DND-41 (cell line): ENCODE data around the gene TSNAX.

Experiments used
- ATAC-seq: fragments of 200-7000 bp; cut with Tn5 transposase; 3 replicates; pipeline ENCODE4 v1.9.1; 2021; ENCODE audit warnings: low read depth; ENCODE audit not compliant: insufficient read depth
- DNase-seq: peaks from one replicate; pipeline ENCODE4 v3.0.0-alpha.2; 2020
- H2AFZ ChIP-seq: 2 replicates; pipeline ENCODE4 v1.6.0; 2012; ENCODE audit warnings: low read depth, low read length
- H3K27ac ChIP-seq: 2 replicates; pipeline ENCODE4 v1.5.1; 2012; ENCODE audit warnings: low read length, inconsistent platforms
- H3K27me3 ChIP-seq: fragments of 200-600 bp; sonication (generic); 2 replicates; pipeline ENCODE4 v1.6.0; 2012; ENCODE audit warnings: low read length, mild to moderate bottlenecking, inconsistent platforms; ENCODE audit not compliant: insufficient read depth, poor library complexity
- H3K36me3 ChIP-seq: 2 replicates; pipeline ENCODE4 v1.5.1; 2012; ENCODE audit warnings: low read length, inconsistent platforms; ENCODE audit not compliant: insufficient read depth
- H3K4me1 ChIP-seq: 2 replicates; pipeline ENCODE4 v1.5.1; 2012; ENCODE audit warnings: mild to moderate bottlenecking, low read length; ENCODE audit not compliant: insufficient read depth
- H3K4me2 ChIP-seq: 2 replicates; pipeline ENCODE4 v1.6.0; 2012; ENCODE audit warnings: mild to moderate bottlenecking, moderate library complexity, low read length, inconsistent platforms; ENCODE audit not compliant: insufficient read depth
- H3K4me3 ChIP-seq, 2 experiments: fragments of 200-600 bp in 1 of 2; shearing (Covaris generic) in 1 of 2; 2 replicates each; pipeline ENCODE4 v1.5.1; 2012 to 2016; ENCODE audit warnings: inconsistent platforms in 2 of 2, low read length in 2 of 2, mild to moderate bottlenecking in 2 of 2, low read depth in 1 of 2, moderate library complexity in 1 of 2
- H3K79me2 ChIP-seq: 2 replicates; pipeline ENCODE4 v1.6.0; 2012; ENCODE audit warnings: low read length, inconsistent platforms; ENCODE audit not compliant: insufficient read depth
- H3K9ac ChIP-seq: 2 replicates; pipeline ENCODE4 v1.6.0; 2012; ENCODE audit warnings: low read depth, mild to moderate bottlenecking, inconsistent platforms, low read length, moderate library complexity
- H3K9me3 ChIP-seq: 2 replicates; pipeline ENCODE4 v1.5.1; 2012; ENCODE audit warnings: low read length, moderate library complexity, mild to moderate bottlenecking, inconsistent platforms; ENCODE audit not compliant: insufficient read depth, severe bottlenecking
- H4K20me1 ChIP-seq: 2 replicates; pipeline ENCODE4 v1.6.0; 2012; ENCODE audit warnings: low read length; ENCODE audit not compliant: insufficient read depth
- EZH2 ChIP-seq: IDR thresholded peaks from 3 replicates; pipeline ENCODE4 v1.6.1; 2012; ENCODE audit warnings: borderline replicate concordance, low read depth, mild to moderate bottlenecking, moderate library complexity, low read length, inconsistent platforms; ENCODE audit not compliant: severe bottlenecking
- TF ChIP-seq, protein P1 (sequence below): IDR thresholded peaks from 2 replicates; pipeline ENCODE4 v1.5.1; 2012; ENCODE audit warnings: borderline replicate concordance, low read length, moderate library complexity, mild to moderate bottlenecking; ENCODE audit not compliant: poor library complexity, severe bottlenecking; ENCODE audit errors: extremely low read depth

The TSNAX gene, protein sequence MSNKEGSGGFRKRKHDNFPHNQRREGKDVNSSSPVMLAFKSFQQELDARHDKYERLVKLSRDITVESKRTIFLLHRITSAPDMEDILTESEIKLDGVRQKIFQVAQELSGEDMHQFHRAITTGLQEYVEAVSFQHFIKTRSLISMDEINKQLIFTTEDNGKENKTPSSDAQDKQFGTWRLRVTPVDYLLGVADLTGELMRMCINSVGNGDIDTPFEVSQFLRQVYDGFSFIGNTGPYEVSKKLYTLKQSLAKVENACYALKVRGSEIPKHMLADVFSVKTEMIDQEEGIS

DNA sequence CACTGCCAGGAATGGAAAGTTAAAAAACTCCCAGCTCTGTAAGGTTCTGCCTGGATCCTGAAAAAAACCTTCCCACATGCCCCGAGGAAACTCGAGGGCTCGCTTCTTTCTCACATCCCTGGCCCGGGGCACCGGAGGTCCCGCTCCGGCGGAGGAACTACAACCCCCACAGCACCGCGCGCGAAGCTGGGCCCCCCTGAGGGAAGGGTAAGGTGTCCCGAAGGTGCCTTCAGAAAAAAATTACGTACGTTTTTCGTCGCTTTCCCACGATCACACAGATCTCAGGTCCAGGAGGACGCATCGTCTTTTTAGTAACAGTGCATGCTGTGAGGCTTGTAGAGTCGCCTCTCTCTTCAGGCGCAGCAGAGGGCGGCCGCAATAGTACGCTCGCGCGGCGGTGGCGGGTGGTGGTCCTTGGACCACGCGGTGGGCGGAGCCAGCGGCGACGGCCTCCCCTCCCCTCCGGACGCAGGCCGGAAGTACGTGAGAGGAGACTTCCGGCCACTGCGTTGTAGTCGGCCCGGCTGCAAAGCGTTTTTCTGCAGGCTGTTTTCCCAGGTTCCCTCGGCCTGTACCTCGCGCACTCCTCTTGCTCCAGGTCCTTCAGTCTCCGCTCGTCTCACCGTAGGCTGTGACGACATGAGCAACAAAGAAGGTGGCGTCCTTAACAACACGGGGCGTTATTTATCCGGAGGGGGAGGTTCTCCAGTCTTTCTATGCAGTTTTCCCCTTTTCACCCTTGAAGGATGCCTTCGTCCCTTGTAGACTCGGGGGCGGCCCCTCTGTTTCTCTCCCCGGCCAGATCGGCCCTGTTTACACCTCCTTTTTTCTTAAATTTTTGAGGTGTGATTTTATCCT, at the start of gene TSNAX:
TSS of gene TSNAX (plus strand) at position 498 of the 858 bp plus-strand sequence. CDS start at position 640, 142 bp downstream.
- no peaks in the 10 kb centered on the region for H3K27me3 ChIP-seq
- peak within 1 kb of the TSS; percentile 71 for H3K4me2 ChIP-seq
- H3K9ac ChIP-seq = peak within 1 kb of the TSS; percentile 72
- TF ChIP-seq, protein P1, sequence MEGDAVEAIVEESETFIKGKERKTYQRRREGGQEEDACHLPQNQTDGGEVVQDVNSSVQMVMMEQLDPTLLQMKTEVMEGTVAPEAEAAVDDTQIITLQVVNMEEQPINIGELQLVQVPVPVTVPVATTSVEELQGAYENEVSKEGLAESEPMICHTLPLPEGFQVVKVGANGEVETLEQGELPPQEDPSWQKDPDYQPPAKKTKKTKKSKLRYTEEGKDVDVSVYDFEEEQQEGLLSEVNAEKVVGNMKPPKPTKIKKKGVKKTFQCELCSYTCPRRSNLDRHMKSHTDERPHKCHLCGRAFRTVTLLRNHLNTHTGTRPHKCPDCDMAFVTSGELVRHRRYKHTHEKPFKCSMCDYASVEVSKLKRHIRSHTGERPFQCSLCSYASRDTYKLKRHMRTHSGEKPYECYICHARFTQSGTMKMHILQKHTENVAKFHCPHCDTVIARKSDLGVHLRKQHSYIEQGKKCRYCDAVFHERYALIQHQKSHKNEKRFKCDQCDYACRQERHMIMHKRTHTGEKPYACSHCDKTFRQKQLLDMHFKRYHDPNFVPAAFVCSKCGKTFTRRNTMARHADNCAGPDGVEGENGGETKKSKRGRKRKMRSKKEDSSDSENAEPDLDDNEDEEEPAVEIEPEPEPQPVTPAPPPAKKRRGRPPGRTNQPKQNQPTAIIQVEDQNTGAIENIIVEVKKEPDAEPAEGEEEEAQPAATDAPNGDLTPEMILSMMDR = no peak
- no peak for TF ChIP-seq EZH2
- H4K20me1 ChIP-seq = no peaks in the 10 kb centered on the region
- peak within 1 kb of the TSS; percentile 73 for H2AFZ ChIP-seq
- peaks cover 23% of the 10 kb centered on the region for H3K36me3 ChIP-seq
- H3K4me3 ChIP-seq = peak within 1 kb of the TSS; percentile 61 to 76
- peak within 1 kb of the TSS; percentile 95 for H3K27ac ChIP-seq
- DNase-seq (peak; percentile 92), ATAC-seq (peak; percentile 91)
- H3K4me1 ChIP-seq = peaks cover 43% of the 10 kb centered on the region
- H3K79me2 ChIP-seq = peaks cover 42% of the 10 kb centered on the region
- H3K9me3 ChIP-seq = no peaks in the 10 kb centered on the region

DNA sequence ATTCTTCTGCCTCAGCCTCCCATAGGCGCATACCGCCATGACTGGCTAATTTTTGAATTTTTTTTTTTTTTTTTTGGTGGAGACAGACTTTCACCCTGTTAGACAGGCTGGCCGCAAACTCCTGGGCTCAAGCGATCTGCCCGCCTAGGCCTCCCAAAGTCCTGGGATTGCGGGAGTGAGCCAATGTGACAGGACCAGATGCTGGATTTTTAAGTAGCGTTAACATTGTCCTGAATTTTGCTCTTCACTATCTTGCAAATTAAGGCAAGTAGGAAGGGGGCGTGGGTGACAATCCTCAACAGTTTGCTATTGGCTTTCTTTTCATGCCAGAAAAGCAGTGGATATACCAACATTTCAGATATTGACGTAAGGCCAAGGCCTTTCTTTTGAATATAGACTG, 49.7 kb upstream of the TSNAX start:
- no peak overlapping the region for H3K4me3 ChIP-seq
- no peaks in the 10 kb centered on the region for H3K4me1 ChIP-seq
- peaks cover 25% of the 10 kb centered on the region for H3K27me3 ChIP-seq
- no peak overlapping the region for H3K4me2 ChIP-seq
- no peaks in the 10 kb centered on the region for H3K36me3 ChIP-seq
- DNase-seq (no peak), ATAC-seq (no peak)
- H3K27ac ChIP-seq = no peak overlapping the region
- no peak overlapping the region for H2AFZ ChIP-seq
- no peak overlapping the region for H3K9ac ChIP-seq
- no peaks in the 10 kb centered on the region for H4K20me1 ChIP-seq
- no peaks in the 10 kb centered on the region for H3K9me3 ChIP-seq
- no peaks in the 10 kb centered on the region for H3K79me2 ChIP-seq
- no peak for TF ChIP-seq EZH2
- TF ChIP-seq, protein P1 = no peak

DNA sequence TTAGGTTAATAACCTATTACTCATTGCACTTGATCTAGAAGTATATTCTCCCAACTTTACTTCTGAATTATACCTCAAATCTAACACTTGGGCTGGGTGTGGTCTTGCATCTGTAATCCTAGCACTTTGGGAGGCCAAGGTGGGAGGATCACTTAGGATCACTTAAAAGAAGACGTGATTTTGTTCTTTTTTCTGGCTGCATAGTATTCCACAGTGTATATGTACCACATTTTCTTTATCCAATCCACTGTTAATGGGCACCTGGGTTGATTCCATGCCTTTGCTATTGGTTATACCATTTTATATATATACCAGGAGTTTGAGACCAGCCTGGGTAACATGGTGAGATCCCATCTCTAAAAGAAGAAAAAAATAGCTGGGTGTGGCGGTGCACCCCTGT, 48.5 kb upstream of the TSNAX start:
- H3K4me3 ChIP-seq = no peak overlapping the region
- H3K9me3 ChIP-seq = no peaks in the 10 kb centered on the region
- no peaks in the 10 kb centered on the region for H3K4me1 ChIP-seq
- peaks cover 17% of the 10 kb centered on the region for H3K27me3 ChIP-seq
- no peaks in the 10 kb centered on the region for H3K79me2 ChIP-seq
- no peaks in the 10 kb centered on the region for H3K36me3 ChIP-seq
- H3K4me2 ChIP-seq = no peak overlapping the region
- ATAC-seq = no peak
- TF ChIP-seq EZH2 = no peak
- TF ChIP-seq, protein P1 = no peak
- H3K9ac ChIP-seq = no peak overlapping the region
- H2AFZ ChIP-seq = no peak overlapping the region
- H4K20me1 ChIP-seq = no peaks in the 10 kb centered on the region
- DNase-seq = no peak
- no peak overlapping the region for H3K27ac ChIP-seq
